ENCODE measurements around the gene PDE3B.

GRCh38 chr11:14784230-14784629 lies 140.6 kb downstream of the PDE3B start:
- TF ChIP-seq CTCF (IDR thresholded peaks at IDR 0.05) (no peak), POLR2A (IDR thresholded peaks at IDR 0.05) (no peak)
